ENCODE measurements around the gene PDXP. TPM values are rescaled to one million over a fixed set of nuclear protein-coding genes. Genes with fewer than 3 reads are reported as not detected.
A peak's percentile ranks its signal among the peaks of the same experiment; 100 is the strongest.

The PDXP gene
- total RNA-seq, 1 experiment from 2014 or later: 36.9 TPM

- H3K79me2 ChIP-seq (ENCODE audit: low read length): peaks cover 25% of the 10 kb centered on the region
- intact Hi-C loops (cut with micrococcal nuclease): loop anchor here (2.0 kb wide), 1 partner anchor 13 kb away; no protein-coding TSS in a partner anchor
- H2AFZ ChIP-seq (ENCODE audit: low read length): no peak overlapping the region
- H3K9ac ChIP-seq (ENCODE audit: low read length): no peak overlapping the region
- no peak for TF ChIP-seq EZH2 (IDR thresholded peaks at IDR 0.05; ENCODE audit: low read length, unreplicated experiment)
- no peak for TF ChIP-seq CTCF (conservative IDR thresholded peaks at IDR 0.05; ENCODE audit: low read depth, low read length)
- TF ChIP-seq EZH2phosphoT487 (IDR thresholded peaks at IDR 0.05; ENCODE audit: borderline replicate concordance, low read length): no peak
- H3K27me3 ChIP-seq (ENCODE audit: low read length): no peaks in the 10 kb centered on the region
- ATAC-seq: no peak
- H3K9me2 ChIP-seq (replicated peaks; ENCODE audit: low read length): no peaks in the 10 kb centered on the region
- DNase-seq: no peak
- CTCF ChIA-PET: interaction anchor here (1.0 kb wide), 1 partner anchor 13 kb away, joined by 3 read pairs; no protein-coding TSS in a partner anchor
- H3K27ac ChIP-seq (ENCODE audit: low read length): peak overlapping the region; percentile 93; the same call in 1 of the 2 replicates
- H3K4me2 ChIP-seq (ENCODE audit: low read length): no peak overlapping the region
- H3K4me1 ChIP-seq (ENCODE audit: insufficient read depth, low read length): peaks cover 11% of the 10 kb centered on the region
- no peak overlapping the region for H3K4me3 ChIP-seq (ENCODE audit: low read length)
- no TSS peak for BruUV-seq (replicated peaks)
- POLR2A ChIA-PET (ENCODE audit: unreplicated experiment): no interaction called here
- no peaks in the 10 kb centered on the region for H3K9me3 ChIP-seq (ENCODE audit: low read length)
- H3F3A ChIP-seq (ENCODE audit: low read length, unreplicated experiment): peaks cover 3% of the 10 kb centered on the region
- H3K36me3 ChIP-seq (ENCODE audit: low read depth, low read length): peaks cover 5% of the 10 kb centered on the region; the same call in 1 of the 2 replicates
- peaks cover 6% of the 10 kb centered on the region; the same call in 1 of the 2 replicates for H4K20me1 ChIP-seq (ENCODE audit: low read length)
These were observed 15.7 kb downstream of the PDXP start for GRCh38 chr22:37674248-37674647.

- POLR2A ChIA-PET (ENCODE audit: unreplicated experiment): interaction anchor here (0.5 to 1.3 kb wide), 5 partner anchors 11 to 169 kb away, joined by 4 to 8 read pairs (median 6); partner anchors contain the start of genes ANKRD54, NOL12 and PDXP
- Histone ChIP-seq H3K4me2 (ENCODE audit: low read length) (peak within 1 kb of the TSS; percentile 97), H3K9me2 (replicated peaks; ENCODE audit: low read length) (no peaks in the 10 kb centered on the region), H2AFZ (ENCODE audit: low read length) (peak within 1 kb of the TSS; percentile 61), H3K36me3 (ENCODE audit: low read depth, low read length) (peaks cover 5% of the 10 kb centered on the region; the same call in 1 of the 2 replicates), H3K4me3 (ENCODE audit: low read length) (peak within 1 kb of the TSS; percentile 85), H3K27me3 (ENCODE audit: low read length) (no peaks in the 10 kb centered on the region), H3K27ac (ENCODE audit: low read length) (peak within 1 kb of the TSS; percentile 93), H3K4me1 (ENCODE audit: insufficient read depth, low read length) (peaks cover 11% of the 10 kb centered on the region), H3K79me2 (ENCODE audit: low read length) (peaks cover 25% of the 10 kb centered on the region), H3F3A (ENCODE audit: low read length, unreplicated experiment) (peaks cover 3% of the 10 kb centered on the region), H3K9me3 (ENCODE audit: low read length) (no peaks in the 10 kb centered on the region), H3K9ac (ENCODE audit: low read length) (peak within 1 kb of the TSS; percentile 86), H4K20me1 (ENCODE audit: low read length) (peaks cover 6% of the 10 kb centered on the region; the same call in 1 of the 2 replicates)
- intact Hi-C loops (cut with micrococcal nuclease): loop anchor here (2.0 kb wide), 1 partner anchor 14 kb away; no protein-coding TSS in a partner anchor
- DNase-seq (peak; percentile 95), ATAC-seq (peak; percentile 84)
- no TSS peak for BruUV-seq (replicated peaks)
- CTCF ChIA-PET: interaction anchor here (0.8 to 1.0 kb wide), 2 partner anchors 14 kb away, joined by 3 to 4 read pairs; no protein-coding TSS in a partner anchor
- TF ChIP-seq EZH2phosphoT487 (IDR thresholded peaks at IDR 0.05; ENCODE audit: borderline replicate concordance, low read length): no peak
- no peak for TF ChIP-seq CTCF (conservative IDR thresholded peaks at IDR 0.05; ENCODE audit: low read depth, low read length)
- TF ChIP-seq EZH2 (IDR thresholded peaks at IDR 0.05; ENCODE audit: low read length, unreplicated experiment): no peak
These were observed 16.7 kb downstream of the PDXP start, which contains the start of gene LGALS1 for GRCh38 chr22:37674951-37675929. Gene LGALS1 (plus strand): TSS chr22:37675636. CDS start chr22:37675703, 67 bp downstream.

Data from PC-3 (cell line).